ENCODE data around the gene TCHHL1. TPM values are rescaled to one million over a fixed set of nuclear protein-coding genes. Genes with fewer than 3 reads are reported as not detected.

Gene TCHHL1
- total and polyA plus RNA-seq, 9 of the 15 experiments (the other 6 are each of a cell fraction or from before 2014, with no cell fraction given), result not detected

- TF ChIP-seq NEUROD1 (IDR thresholded peaks at IDR 0.05; ENCODE audit: borderline replicate concordance, low read depth, low read length, partially characterized antibody) (no peak), NUFIP1 (IDR thresholded peaks at IDR 0.05; ENCODE audit: partially characterized antibody) (no peak), ZNF592 (IDR thresholded peaks at IDR 0.05) (peak; percentile 57; the same call in 1 of the 2 replicates), ATF7 (IDR thresholded peaks at IDR 0.05) (peak; percentile 87), ETS2 (tag; IDR thresholded peaks at IDR 0.05; ENCODE audit: borderline replicate concordance, poor library complexity, severe bottlenecking) (no peak), HINFP (tag; conservative IDR thresholded peaks at IDR 0.05; ENCODE audit: low read depth) (no peak), ESRRA (IDR thresholded peaks at IDR 0.05; ENCODE audit: borderline replicate concordance, low read depth) (peak; percentile 38; the same call in 1 of the 2 replicates), ZNF695 (CRISPR knock-in tag; IDR thresholded peaks at IDR 0.05) (no peak), POLR3A (IDR thresholded peaks at IDR 0.05; ENCODE audit: borderline replicate concordance, extremely low read depth, insufficient read depth, insufficient read length) (no peak), STAT5A (IDR thresholded peaks at IDR 0.05; ENCODE audit: borderline replicate concordance, low read length) (peak; percentile 79), CBFA2T3 (IDR thresholded peaks at IDR 0.05) (peak; percentile 27; the same call in 1 of the 2 replicates), CCAR2 (IDR thresholded peaks at IDR 0.05; ENCODE audit: low read depth, low read length) (no peak), CBX2 (IDR thresholded peaks at IDR 0.05; ENCODE audit: insufficient read depth, low read length, poor library complexity, severe bottlenecking) (no peak), HNRNPLL (IDR thresholded peaks at IDR 0.05; ENCODE audit: low read depth, low read length, poor library complexity, severe bottlenecking) (no peak), SREBF2 (CRISPR knock-in tag; IDR thresholded peaks at IDR 0.05) (no peak), ZNF780A (CRISPR knock-in tag; IDR thresholded peaks at IDR 0.05) (no peak), FOXA1 (IDR thresholded peaks at IDR 0.05; ENCODE audit: borderline replicate concordance) (no peak), NBN (IDR thresholded peaks at IDR 0.05; ENCODE audit: low read depth) (peak; percentile 77; the same call in 1 of the 2 replicates), TOE1 (IDR thresholded peaks at IDR 0.05; ENCODE audit: borderline replicate concordance) (no peak), TOE1 (CRISPR knock-in tag; IDR thresholded peaks at IDR 0.05; ENCODE audit: borderline replicate concordance, low read depth) (no peak), RBM34 (IDR thresholded peaks at IDR 0.05; ENCODE audit: borderline replicate concordance, insufficient read depth, low read length) (no peak), ZNF143 (CRISPR knock-in tag; IDR thresholded peaks at IDR 0.05) (no peak)
These were observed 17.7 kb downstream of the TCHHL1 start (continued) for GRCh38 chr1:152071123-152071522.
